ENCODE data around the gene CLCN2.

The CLCN2 gene

GRCh38 chr3:184371570-184372018, 10.2 kb upstream of the CLCN2 start:
- Histone ChIP-seq H3K36me3 (ENCODE audit: low read length) (peaks cover 6% of the 10 kb centered on the region; the same call in 1 of the 2 replicates), H3K9me3 (ENCODE audit: insufficient read depth, low read length) (no peaks in the 10 kb centered on the region), H3K27ac (ENCODE audit: low read depth, low read length) (no peak overlapping the region), H2AFZ (ENCODE audit: low read depth, low read length, severe bottlenecking) (no peak overlapping the region), H3K79me2 (ENCODE audit: insufficient read depth, low read length) (no peaks in the 10 kb centered on the region), H3K4me2 (ENCODE audit: low read depth, low read length, poor library complexity, severe bottlenecking) (no peak overlapping the region), H3K4me3 (ENCODE audit: insufficient read depth, low read length, poor library complexity, severe bottlenecking) (no peak overlapping the region), H3K27me3 (ENCODE audit: low read length) (no peaks in the 10 kb centered on the region), H3K9ac (ENCODE audit: low read length) (no peak overlapping the region), H4K20me1 (ENCODE audit: low read depth, low read length) (no peaks in the 10 kb centered on the region), H3F3A (ENCODE audit: insufficient read depth) (peaks cover 10% of the 10 kb centered on the region), H3K9me2 (replicated peaks; ENCODE audit: insufficient read depth, low read length) (no peaks in the 10 kb centered on the region)
- TF ChIP-seq EZH2phosphoT487 (conservative IDR thresholded peaks at IDR 0.05; ENCODE audit: low read length) (no peak), CTCF (IDR thresholded peaks at IDR 0.05; ENCODE audit: insufficient read depth, low read length, poor library complexity, severe bottlenecking) (peak; percentile 37)

- Histone ChIP-seq H3F3A (ENCODE audit: insufficient read depth) (peaks cover 10% of the 10 kb centered on the region), H2AFZ (ENCODE audit: low read depth, low read length, severe bottlenecking) (no peak overlapping the region), H3K27me3 (ENCODE audit: low read length) (no peaks in the 10 kb centered on the region), H3K36me3 (ENCODE audit: low read length) (peaks cover 12% of the 10 kb centered on the region; the same call in 1 of the 2 replicates), H3K27ac (ENCODE audit: low read depth, low read length) (no peak overlapping the region), H4K20me1 (ENCODE audit: low read depth, low read length) (no peaks in the 10 kb centered on the region; the same call in 1 of the 2 replicates), H3K4me3 (ENCODE audit: insufficient read depth, low read length, poor library complexity, severe bottlenecking) (no peak overlapping the region), H3K9me2 (replicated peaks; ENCODE audit: insufficient read depth, low read length) (no peaks in the 10 kb centered on the region), H3K79me2 (ENCODE audit: insufficient read depth, low read length) (peaks cover 16% of the 10 kb centered on the region), H3K4me2 (ENCODE audit: low read depth, low read length, poor library complexity, severe bottlenecking) (no peak overlapping the region), H3K9me3 (ENCODE audit: insufficient read depth, low read length) (no peaks in the 10 kb centered on the region), H3K9ac (ENCODE audit: low read length) (no peak overlapping the region)
- no peak for TF ChIP-seq CTCF (IDR thresholded peaks at IDR 0.05; ENCODE audit: insufficient read depth, low read length, poor library complexity, severe bottlenecking)
- TF ChIP-seq EZH2phosphoT487 (conservative IDR thresholded peaks at IDR 0.05; ENCODE audit: low read length): no peak
Measured at GRCh38 chr3:184368586-184369183, 7.3 kb upstream of the CLCN2 start.

DNA sequence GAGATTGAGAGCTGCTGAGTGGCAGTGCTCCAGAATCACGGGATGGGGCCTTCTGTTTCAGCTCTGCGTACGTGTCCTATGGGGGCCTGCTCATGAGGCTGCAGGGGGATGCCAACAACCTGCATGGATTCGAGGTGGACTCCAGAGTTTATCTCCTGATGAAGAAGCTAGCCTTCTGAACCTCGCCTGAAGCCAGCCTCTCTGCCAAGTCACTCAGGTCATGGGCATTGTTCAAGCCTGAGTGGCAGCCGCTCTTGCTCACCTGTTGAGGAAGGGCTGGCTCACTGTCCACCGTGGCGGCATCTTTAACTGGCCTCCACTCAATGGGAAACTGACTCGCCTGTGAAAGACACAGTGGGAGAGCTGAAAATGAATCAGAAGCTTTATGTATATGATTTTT, 6.7 kb upstream of the CLCN2 start:
- H3K36me3 ChIP-seq (ENCODE audit: low read length): peaks cover 12% of the 10 kb centered on the region; the same call in 1 of the 2 replicates
- H3K79me2 ChIP-seq (ENCODE audit: insufficient read depth, low read length): peaks cover 20% of the 10 kb centered on the region
- no peaks in the 10 kb centered on the region; the same call in 1 of the 2 replicates for H4K20me1 ChIP-seq (ENCODE audit: low read depth, low read length)
- H3K27ac ChIP-seq (ENCODE audit: low read depth, low read length): no peak overlapping the region
- no peaks in the 10 kb centered on the region for H3K9me3 ChIP-seq (ENCODE audit: insufficient read depth, low read length)
- TF ChIP-seq EZH2phosphoT487 (conservative IDR thresholded peaks at IDR 0.05; ENCODE audit: low read length) (no peak), CTCF (IDR thresholded peaks at IDR 0.05; ENCODE audit: insufficient read depth, low read length, poor library complexity, severe bottlenecking) (no peak)
- no peak overlapping the region for H3K4me2 ChIP-seq (ENCODE audit: low read depth, low read length, poor library complexity, severe bottlenecking)
- no peak overlapping the region for H3K9ac ChIP-seq (ENCODE audit: low read length)
- H3K9me2 ChIP-seq (replicated peaks; ENCODE audit: insufficient read depth, low read length): no peaks in the 10 kb centered on the region
- no peak overlapping the region for H2AFZ ChIP-seq (ENCODE audit: low read depth, low read length, severe bottlenecking)
- no peak overlapping the region for H3K4me3 ChIP-seq (ENCODE audit: insufficient read depth, low read length, poor library complexity, severe bottlenecking)
- H3K27me3 ChIP-seq (ENCODE audit: low read length): no peaks in the 10 kb centered on the region
- H3F3A ChIP-seq (ENCODE audit: insufficient read depth): peaks cover 10% of the 10 kb centered on the region

All from SU-DHL-6 (cell line).